ENCODE results near the gene FAM9C. TPM values are rescaled to one million over a fixed set of nuclear protein-coding genes. Genes with fewer than 3 reads are reported as not detected.
"Not testable (repeated sequence)": the region's sequence is repeated elsewhere in the genome, so short reads cannot be mapped to it uniquely, and the experiment has no call there.

Gene FAM9C
- total and polyA plus RNA-seq, 2 of the 4 experiments (the other 2 are of a cell fraction): not detected

- H4K20me1 ChIP-seq (ENCODE audit: insufficient read depth, low read length); H3K79me1 ChIP-seq (ENCODE audit: low read depth in 1 of 2, low read length in 2 of 2); intact Hi-C loops (cut with micrococcal nuclease); CTCF ChIA-PET; H3K9me1 ChIP-seq (ENCODE audit: insufficient read depth, low read length); H3K4me2 ChIP-seq (ENCODE audit: low read depth, low read length); H3K4ac ChIP-seq (ENCODE audit: low read depth, low read length); H3K23ac ChIP-seq (ENCODE audit: low read depth, low read length); H3K4me1 ChIP-seq (ENCODE audit: control insufficient read depth, insufficient read depth, low read length); H3K27me3 ChIP-seq (ENCODE audit: control insufficient read depth, insufficient read depth, low read length); H2AK5ac ChIP-seq (ENCODE audit: low read depth, low read length); H2BK120ac ChIP-seq (ENCODE audit: low read depth, low read length); H3K14ac ChIP-seq (replicated peaks; ENCODE audit: low read depth, low read length); in situ Hi-C loops (cut with MboI; ENCODE audit: low sequenced_read_pairs); dilution Hi-C loops (cut with HindIII; ENCODE audit: low sequenced_read_pairs, unreplicated experiment); H3K27ac ChIP-seq (ENCODE audit: insufficient read depth, low read length); H2BK5ac ChIP-seq (ENCODE audit: low read depth, low read length, poor library complexity, severe bottlenecking); H4K5ac ChIP-seq (ENCODE audit: low read depth, low read length); H3K18ac ChIP-seq (ENCODE audit: low read depth, low read length); H2BK20ac ChIP-seq (ENCODE audit: low read depth, low read length); H2BK15ac ChIP-seq (ENCODE audit: low read depth, low read length); BruUV-seq (replicated peaks); H3K9ac ChIP-seq (ENCODE audit: low read depth, low read length); H3K36me3 ChIP-seq (ENCODE audit: control insufficient read depth, insufficient read depth, low read length); H4K91ac ChIP-seq (ENCODE audit: insufficient read depth, low read depth, low read length); ATAC-seq (ENCODE audit: low read depth); POLR2A ChIA-PET (ENCODE audit: unreplicated experiment); H3K4me3 ChIP-seq (ENCODE audit: insufficient read depth, low read depth, low read length); H2AK9ac ChIP-seq (replicated peaks; ENCODE audit: low read depth, low read length, poor library complexity); H4K8ac ChIP-seq (ENCODE audit: low read depth in 2 of 2, low read length in 2 of 2); H3K56ac ChIP-seq (ENCODE audit: extremely low read depth, insufficient read depth, low read length); H3K9me3 ChIP-seq (ENCODE audit: control insufficient read depth, insufficient read depth, low read length); DNase-seq; H2AFZ ChIP-seq (replicated peaks; ENCODE audit: low read length, poor library complexity): not testable (repeated sequence)
Measured at GRCh38 chrX:13062331-13062730, 17.9 kb upstream of the FAM9C start.

GRCh38 chrX:13061215-13061708 is 16.8 kb upstream of the FAM9C start:
- ATAC-seq (ENCODE audit: low read depth); H3K4ac ChIP-seq (ENCODE audit: low read depth, low read length): not testable (repeated sequence)

More at GRCh38 chrX:13061215-13061708, 16.8 kb upstream of the FAM9C start:
- dilution Hi-C loops (cut with HindIII; ENCODE audit: low sequenced_read_pairs, unreplicated experiment); BruUV-seq (replicated peaks); H3K23ac ChIP-seq (ENCODE audit: low read depth, low read length); H4K20me1 ChIP-seq (ENCODE audit: insufficient read depth, low read length); H3K4me3 ChIP-seq (ENCODE audit: insufficient read depth, low read depth, low read length); H3K9me3 ChIP-seq (ENCODE audit: control insufficient read depth, insufficient read depth, low read length); H3K36me3 ChIP-seq (ENCODE audit: control insufficient read depth, insufficient read depth, low read length); H2BK5ac ChIP-seq (ENCODE audit: low read depth, low read length, poor library complexity, severe bottlenecking); H3K56ac ChIP-seq (ENCODE audit: extremely low read depth, insufficient read depth, low read length); H3K27ac ChIP-seq (ENCODE audit: insufficient read depth, low read length); in situ Hi-C loops (cut with MboI; ENCODE audit: low sequenced_read_pairs); H3K4me2 ChIP-seq (ENCODE audit: low read depth, low read length); H3K27me3 ChIP-seq (ENCODE audit: control insufficient read depth, insufficient read depth, low read length); H2AK5ac ChIP-seq (ENCODE audit: low read depth, low read length); H4K5ac ChIP-seq (ENCODE audit: low read depth, low read length); H2BK120ac ChIP-seq (ENCODE audit: low read depth, low read length); DNase-seq; H3K14ac ChIP-seq (replicated peaks; ENCODE audit: low read depth, low read length); intact Hi-C loops (cut with micrococcal nuclease); H3K79me1 ChIP-seq (ENCODE audit: low read depth in 1 of 2, low read length in 2 of 2); H3K18ac ChIP-seq (ENCODE audit: low read depth, low read length); H3K9ac ChIP-seq (ENCODE audit: low read depth, low read length); H3K4me1 ChIP-seq (ENCODE audit: control insufficient read depth, insufficient read depth, low read length); H4K8ac ChIP-seq (ENCODE audit: low read depth in 2 of 2, low read length in 2 of 2); H4K91ac ChIP-seq (ENCODE audit: insufficient read depth, low read depth, low read length); H2BK15ac ChIP-seq (ENCODE audit: low read depth, low read length); H3K9me1 ChIP-seq (ENCODE audit: insufficient read depth, low read length); H2BK20ac ChIP-seq (ENCODE audit: low read depth, low read length); H2AFZ ChIP-seq (replicated peaks; ENCODE audit: low read length, poor library complexity); CTCF ChIA-PET; H2AK9ac ChIP-seq (replicated peaks; ENCODE audit: low read depth, low read length, poor library complexity); POLR2A ChIA-PET (ENCODE audit: unreplicated experiment): not testable (repeated sequence)
- no CpG with 5 or more reads among the region's 4 CpGs for WGBS, 2 experiments (ENCODE audit: extremely low coverage in 2 of 2, insufficient read length in 1 of 2)
